ENCODE data around the gene TGFBR3. TPM values are rescaled to one million over a fixed set of nuclear protein-coding genes. Genes with fewer than 3 reads are reported as not detected.

The TGFBR3 gene
- total and polyA plus RNA-seq, 2 of the 4 experiments (the other 2 are of a cell fraction): 3.0 to 11.3 TPM

GRCh38 chr1:91707890-91708218 lies 178.1 kb downstream of the TGFBR3 start:
- H2AFZ ChIP-seq (replicated peaks; ENCODE audit: low read length, poor library complexity): no peak overlapping the region
- no peak overlapping the region for H2BK15ac ChIP-seq (ENCODE audit: low read depth, low read length)
- no peaks in the 10 kb centered on the region for H3K9me1 ChIP-seq (ENCODE audit: insufficient read depth, low read length)
- no peak overlapping the region for H4K91ac ChIP-seq (ENCODE audit: insufficient read depth, low read depth, low read length)
- CTCF ChIA-PET: no interaction called here
- dilution Hi-C loops (cut with HindIII; ENCODE audit: low sequenced_read_pairs, unreplicated experiment) (no loop called here), intact Hi-C loops (cut with micrococcal nuclease) (no loop called here), in situ Hi-C loops (cut with MboI; ENCODE audit: low sequenced_read_pairs) (no loop called here)
- no peaks in the 10 kb centered on the region for H3K27me3 ChIP-seq (ENCODE audit: control insufficient read depth, insufficient read depth, low read length)
- no peaks in the 10 kb centered on the region for H3K9me3 ChIP-seq (ENCODE audit: control insufficient read depth, insufficient read depth, low read length)
- no peak overlapping the region for H2AK5ac ChIP-seq (ENCODE audit: low read depth, low read length)
- DNase-seq: no peak
- H3K27ac ChIP-seq (ENCODE audit: insufficient read depth, low read length): no peak overlapping the region
- no peaks in the 10 kb centered on the region for H3K79me1 ChIP-seq (ENCODE audit: low read depth in 1 of 2, low read length in 2 of 2)
- H2AK9ac ChIP-seq (replicated peaks; ENCODE audit: low read depth, low read length, poor library complexity): no peak overlapping the region
- no peak overlapping the region for H3K14ac ChIP-seq (replicated peaks; ENCODE audit: low read depth, low read length)
- no peak overlapping the region for H3K4me2 ChIP-seq (ENCODE audit: low read depth, low read length)
- H2BK20ac ChIP-seq (ENCODE audit: low read depth, low read length): no peak overlapping the region
- no peaks in the 10 kb centered on the region for H4K20me1 ChIP-seq (ENCODE audit: insufficient read depth, low read length)
- no peak overlapping the region for H3K4me3 ChIP-seq (ENCODE audit: insufficient read depth, low read depth, low read length)
- POLR2A ChIA-PET (ENCODE audit: unreplicated experiment): no interaction called here
- H4K8ac ChIP-seq (ENCODE audit: low read depth in 2 of 2, low read length in 2 of 2): no peak overlapping the region
- no peak for TF ChIP-seq MAZ (IDR thresholded peaks at IDR 0.05; ENCODE audit: borderline replicate concordance, low read depth, low read length)
- no peak for TF ChIP-seq USF2 (IDR thresholded peaks at IDR 0.05; ENCODE audit: low read depth, low read length)
- TF ChIP-seq, protein P1, sequence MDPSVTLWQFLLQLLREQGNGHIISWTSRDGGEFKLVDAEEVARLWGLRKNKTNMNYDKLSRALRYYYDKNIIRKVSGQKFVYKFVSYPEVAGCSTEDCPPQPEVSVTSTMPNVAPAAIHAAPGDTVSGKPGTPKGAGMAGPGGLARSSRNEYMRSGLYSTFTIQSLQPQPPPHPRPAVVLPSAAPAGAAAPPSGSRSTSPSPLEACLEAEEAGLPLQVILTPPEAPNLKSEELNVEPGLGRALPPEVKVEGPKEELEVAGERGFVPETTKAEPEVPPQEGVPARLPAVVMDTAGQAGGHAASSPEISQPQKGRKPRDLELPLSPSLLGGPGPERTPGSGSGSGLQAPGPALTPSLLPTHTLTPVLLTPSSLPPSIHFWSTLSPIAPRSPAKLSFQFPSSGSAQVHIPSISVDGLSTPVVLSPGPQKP (IDR thresholded peaks at IDR 0.05; ENCODE audit: borderline replicate concordance, low read depth, low read length): no peak
- no peak for TF ChIP-seq CEBPB (IDR thresholded peaks at IDR 0.05; ENCODE audit: low read depth, low read length)
- peaks cover under 1% of the 10 kb centered on the region for H3K4me1 ChIP-seq (ENCODE audit: control insufficient read depth, insufficient read depth, low read length)
- H2BK120ac ChIP-seq (ENCODE audit: low read depth, low read length): no peak overlapping the region
- H2BK5ac ChIP-seq (ENCODE audit: low read depth, low read length, poor library complexity, severe bottlenecking): no peak overlapping the region
- no TSS peak for BruUV-seq (replicated peaks)
- peaks cover 20% of the 10 kb centered on the region for H3K36me3 ChIP-seq (ENCODE audit: control insufficient read depth, insufficient read depth, low read length)
- H3K23ac ChIP-seq (ENCODE audit: low read depth, low read length): no peak overlapping the region
- no peak overlapping the region for H3K9ac ChIP-seq (ENCODE audit: low read depth, low read length)
- no peak overlapping the region for H3K4ac ChIP-seq (ENCODE audit: low read depth, low read length)
- ATAC-seq (ENCODE audit: low read depth): no peak
- no peak overlapping the region for H4K5ac ChIP-seq (ENCODE audit: low read depth, low read length)
- 100% methylated on average over 1 of the region's 1 CpG; no CpG with 5 or more reads in 1 of the 2 experiments for WGBS, 2 experiments (ENCODE audit: extremely low coverage in 2 of 2, insufficient read length in 1 of 2)
- no peak overlapping the region for H3K18ac ChIP-seq (ENCODE audit: low read depth, low read length)
- H3K56ac ChIP-seq (ENCODE audit: extremely low read depth, insufficient read depth, low read length): no peak overlapping the region
